Activated CD4-positive, alpha-beta T cell treated with anti-CD3 and anti-CD28 coated beads for 36 hours (primary cell): ENCODE results near the gene JAML. TPM values are rescaled to one million over a fixed set of nuclear protein-coding genes. Genes with fewer than 3 reads are reported as not detected.

Source experiments
- ATAC-seq: fragments of 200-7000 bp; cut with Tn5 transposase; one replicate; pipeline ENCODE4 v1.10.0; 2021; ENCODE audit warnings: mild to moderate bottlenecking, moderate library complexity
- CTCF ChIA-PET: fragments of 350-600 bp; sonication (Branson Sonifier 250); formaldehyde crosslinking; loops from one replicate; lab custom pipeline; 2021; ENCODE audit warnings: antibody characterized with exemption; lab: Charles Lee
- POLR2A ChIA-PET: fragments of 350-600 bp; sonication (Branson Sonifier 250); formaldehyde crosslinking; loops from one replicate; lab custom pipeline; 2021; ENCODE audit warnings: antibody characterized with exemption, inconsistent platforms; lab: Charles Lee
- DNase-seq: peaks from one replicate; pipeline ENCODE4 v3.0.0-alpha.2; 2020
- H3K27ac Mint-ChIP-seq: one replicate; pipeline ENCODE4 v1.8.0; 2021; ENCODE audit warnings: mixed read lengths
- H3K27me3 Mint-ChIP-seq: one replicate; pipeline ENCODE4 v1.8.0; 2021; ENCODE audit warnings: mixed read lengths
- H3K36me3 Mint-ChIP-seq: one replicate; pipeline ENCODE4 v1.8.0; 2021; ENCODE audit warnings: low read depth, mixed read lengths
- H3K4me1 Mint-ChIP-seq: one replicate; pipeline ENCODE4 v1.8.0; 2021; ENCODE audit warnings: mixed read lengths
- H3K4me3 Mint-ChIP-seq: one replicate; pipeline ENCODE4 v1.8.0; 2021; ENCODE audit warnings: mild to moderate bottlenecking, moderate library complexity, mixed read lengths
- H3K9me3 Mint-ChIP-seq: one replicate; pipeline ENCODE4 v1.8.0; 2021; ENCODE audit warnings: low read depth, mixed read lengths
- intact Hi-C, 2 experiments: fragments of 100-400 bp; cut with DNase I in 1 of 2; cut with micrococcal nuclease in 1 of 2; formaldehyde crosslinking; loops; one replicate each; pipeline versions ENCODE4 v1.14.2 to v1.15.1; 2022 to 2024; cut with DNase I, micrococcal nuclease
- total RNA-seq, 2 experiments: library from RNA; stranded (reverse); gene quantifications; one replicate each; pipeline ENCODE4 v1.2.3, GENCODE V29; 2021

The JAML gene
- total RNA-seq = 100 to 1,000 TPM; 168 to 193 TPM

GRCh38 chr11:118224511-118225188 is at the start of gene JAML:
TSS of gene JAML (minus strand) at chr11:118225011. CDS start at chr11:118214866, 10,145 bp downstream.
- peaks cover 7% of the 10 kb centered on the region for H3K9me3 Mint-ChIP-seq
- H3K4me1 Mint-ChIP-seq = peaks cover 73% of the 10 kb centered on the region
- intact Hi-C loops = loop anchor here (1.0 to 10.0 kb wide), 8 partner anchors 7 to 1127 kb away; partner anchors contain the start of genes BCL9L (in 1 of the 2), DDX6 (in 1 of the 2) and SIK3 (in 1 of the 2)
- H3K36me3 Mint-ChIP-seq = peaks cover 75% of the 10 kb centered on the region
- H3K27me3 Mint-ChIP-seq = no peaks in the 10 kb centered on the region
- H3K4me3 Mint-ChIP-seq = peak within 1 kb of the TSS; percentile 76
- DNase-seq (peak; percentile 84), ATAC-seq (peak; percentile 71)
- ChIA-PET CTCF (interaction anchor here (0.6 to 4.2 kb wide), 19 partner anchors 8 to 222 kb away, joined by 3 to 36 read pairs (median 4); partner anchors contain the start of gene MPZL3), POLR2A (interaction anchor here (0.5 to 4.2 kb wide), 17 partner anchors 8 to 659 kb away, joined by 3 to 44 read pairs (median 4); partner anchors contain the start of genes ARCN1, CXCR5 and MPZL3)
- no peak within 1 kb of the TSS for H3K27ac Mint-ChIP-seq

GRCh38 chr11:118274186-118274585 is 49.4 kb upstream of the JAML start:
- Mint-ChIP-seq H3K36me3 (no peaks in the 10 kb centered on the region), H3K4me3 (no peak overlapping the region), H3K27me3 (no peaks in the 10 kb centered on the region), H3K4me1 (peaks cover 37% of the 10 kb centered on the region), H3K9me3 (no peaks in the 10 kb centered on the region), H3K27ac (no peak overlapping the region)
- ATAC-seq (no peak), DNase-seq (no peak)
- CTCF ChIA-PET = interaction anchor here (0.7 to 1.3 kb wide), 3 partner anchors 21 to 716 kb away, joined by 3 to 5 read pairs (median 3); no protein-coding TSS in a partner anchor
- POLR2A ChIA-PET = no interaction called here
- intact Hi-C loops = no loop called here

- Mint-ChIP-seq H3K27me3 (no peaks in the 10 kb centered on the region), H3K27ac (no peak overlapping the region), H3K4me3 (no peak overlapping the region), H3K9me3 (no peaks in the 10 kb centered on the region), H3K36me3 (no peaks in the 10 kb centered on the region), H3K4me1 (peaks cover 31% of the 10 kb centered on the region)
- ATAC-seq (no peak), DNase-seq (no peak)
- POLR2A ChIA-PET = no interaction called here
- CTCF ChIA-PET = no interaction called here
- intact Hi-C loops = no loop called here
Measured at GRCh38 chr11:118272001-118272400, 47.2 kb upstream of the JAML start.

- Mint-ChIP-seq H3K4me3 (no peak overlapping the region), H3K27ac (no peak overlapping the region), H3K36me3 (peaks cover 8% of the 10 kb centered on the region), H3K27me3 (no peaks in the 10 kb centered on the region), H3K4me1 (peaks cover 32% of the 10 kb centered on the region), H3K9me3 (no peaks in the 10 kb centered on the region)
- ChIA-PET CTCF (interaction anchor here (0.7 to 3.2 kb wide), 4 partner anchors 9 to 44 kb away, joined by 3 to 13 read pairs (median 4); no protein-coding TSS in a partner anchor), POLR2A (no interaction called here)
- no peak for ATAC-seq
- intact Hi-C loops = no loop called here
- DNase-seq = no peak
Measured at GRCh38 chr11:118267486-118267885, 42.7 kb upstream of the JAML start.

- ChIA-PET CTCF (interaction anchor here (0.8 to 3.2 kb wide), 5 partner anchors 11 to 64 kb away, joined by 3 to 13 read pairs (median 7); no protein-coding TSS in a partner anchor), POLR2A (interaction anchor here (0.6 kb wide), 1 partner anchor 247 kb away, joined by 10 read pairs; no protein-coding TSS in a partner anchor)
- H3K36me3 Mint-ChIP-seq = peaks cover 21% of the 10 kb centered on the region
- H3K4me1 Mint-ChIP-seq = peaks cover 47% of the 10 kb centered on the region
- peak overlapping the region; percentile 55 for H3K27ac Mint-ChIP-seq
- H3K27me3 Mint-ChIP-seq = no peaks in the 10 kb centered on the region
- H3K4me3 Mint-ChIP-seq = no peak overlapping the region
- ATAC-seq = no peak
- H3K9me3 Mint-ChIP-seq = no peaks in the 10 kb centered on the region
- no peak for DNase-seq
- intact Hi-C loops = no loop called here
Measured at GRCh38 chr11:118265954-118266353, 41.1 kb upstream of the JAML start.

GRCh38 chr11:118264569-118265465 is 40.0 kb upstream of the JAML start:
- peaks cover 57% of the 10 kb centered on the region for H3K4me1 Mint-ChIP-seq
- DNase-seq (no peak), ATAC-seq (no peak)
- H3K27ac Mint-ChIP-seq = peak overlapping the region; percentile 72
- peak overlapping the region; percentile 74 for H3K4me3 Mint-ChIP-seq
- ChIA-PET POLR2A (interaction anchor here (0.6 kb wide), 1 partner anchor 79 kb away, joined by 3 read pairs; the partner anchor contains the start of gene CD3G), CTCF (interaction anchor here (0.6 to 3.2 kb wide), 12 partner anchors 12 to 170 kb away, joined by 3 to 13 read pairs (median 4); no protein-coding TSS in a partner anchor)
- H3K36me3 Mint-ChIP-seq = peaks cover 29% of the 10 kb centered on the region
- intact Hi-C loops = no loop called here
- no peaks in the 10 kb centered on the region for H3K27me3 Mint-ChIP-seq
- no peaks in the 10 kb centered on the region for H3K9me3 Mint-ChIP-seq

- peak within 1 kb of the TSS; percentile 74 for H3K4me3 Mint-ChIP-seq
- H3K27ac Mint-ChIP-seq = peak within 1 kb of the TSS; percentile 72
- H3K4me1 Mint-ChIP-seq = peaks cover 58% of the 10 kb centered on the region
- no peaks in the 10 kb centered on the region for H3K27me3 Mint-ChIP-seq
- peak; percentile 67 for DNase-seq
- POLR2A ChIA-PET = interaction anchor here (0.5 kb wide), 1 partner anchor 12 kb away, joined by 4 read pairs; no protein-coding TSS in a partner anchor
- ATAC-seq = peak; percentile 85
- H3K9me3 Mint-ChIP-seq = peaks cover 3% of the 10 kb centered on the region
- CTCF ChIA-PET = interaction anchor here (0.7 to 3.1 kb wide), 10 partner anchors 13 to 171 kb away, joined by 3 to 10 read pairs (median 5); no protein-coding TSS in a partner anchor
- intact Hi-C loops = no loop called here
- H3K36me3 Mint-ChIP-seq = peaks cover 38% of the 10 kb centered on the region
Measured at GRCh38 chr11:118263695-118264568, 39.1 kb upstream of the JAML start, which contains the start of gene MPZL2. TSS of gene MPZL2 (minus strand) at chr11:118264297. CDS start at chr11:118264153, 144 bp downstream.

GRCh38 chr11:118263112-118263511 is 38.3 kb upstream of the JAML start:
- ATAC-seq (peak; percentile 39), DNase-seq (no peak)
- ChIA-PET CTCF (interaction anchor here (1.0 to 3.1 kb wide), 9 partner anchors 14 to 172 kb away, joined by 3 to 15 read pairs (median 5); no protein-coding TSS in a partner anchor), POLR2A (no interaction called here)
- H3K4me3 Mint-ChIP-seq = peak overlapping the region; percentile 74
- no peaks in the 10 kb centered on the region for H3K27me3 Mint-ChIP-seq
- intact Hi-C loops = no loop called here
- peaks cover 46% of the 10 kb centered on the region for H3K36me3 Mint-ChIP-seq
- H3K9me3 Mint-ChIP-seq = peaks cover 3% of the 10 kb centered on the region
- peaks cover 61% of the 10 kb centered on the region for H3K4me1 Mint-ChIP-seq
- H3K27ac Mint-ChIP-seq = peak overlapping the region; percentile 72

GRCh38 chr11:118260353-118260752 is 35.5 kb upstream of the JAML start:
- ChIA-PET POLR2A (interaction anchor here (0.6 kb wide), 1 partner anchor 18 kb away, joined by 8 read pairs; no protein-coding TSS in a partner anchor), CTCF (interaction anchor here (0.6 to 2.7 kb wide), 10 partner anchors 17 to 102 kb away, joined by 3 to 15 read pairs (median 6); no protein-coding TSS in a partner anchor)
- Mint-ChIP-seq H3K27ac (no peak overlapping the region), H3K4me1 (peaks cover 57% of the 10 kb centered on the region), H3K27me3 (no peaks in the 10 kb centered on the region), H3K9me3 (peaks cover 3% of the 10 kb centered on the region), H3K36me3 (peaks cover 64% of the 10 kb centered on the region), H3K4me3 (no peak overlapping the region)
- intact Hi-C loops = no loop called here
- DNase-seq (no peak), ATAC-seq (no peak)

GRCh38 chr11:118259138-118259537 is 34.3 kb upstream of the JAML start:
- Mint-ChIP-seq H3K27ac (no peak overlapping the region), H3K27me3 (no peaks in the 10 kb centered on the region), H3K36me3 (peaks cover 70% of the 10 kb centered on the region), H3K9me3 (peaks cover 3% of the 10 kb centered on the region), H3K4me3 (no peak overlapping the region), H3K4me1 (peaks cover 49% of the 10 kb centered on the region)
- DNase-seq (no peak), ATAC-seq (no peak)
- POLR2A ChIA-PET = no interaction called here
- CTCF ChIA-PET = interaction anchor here (0.6 to 2.7 kb wide), 13 partner anchors 13 to 64 kb away, joined by 3 to 10 read pairs (median 5); no protein-coding TSS in a partner anchor
- intact Hi-C loops = loop anchor here in 1 of 2 experiments (2.0 kb wide), 1 partner anchor 32 kb away; no protein-coding TSS in a partner anchor
